HG03460 (cell line): ENCODE data around the gene TMEM255B.
"Not testable (repeated sequence)": the region's sequence is repeated elsewhere in the genome, so short reads cannot be mapped to it uniquely, and the experiment has no call there.

ENCODE experiments used
- ATAC-seq: cut with Tn5 transposase; IDR thresholded peaks from one replicate; pipeline ENCODE4 v1.9.1; 2021; ENCODE audit not compliant: unreplicated experiment

The TMEM255B gene

GRCh38 chr13:113785051-113786010 is 26.3 kb downstream of the TMEM255B start:
- no peak for ATAC-seq

- no peak for ATAC-seq
Measured at GRCh38 chr13:113786262-113786841, 27.3 kb downstream of the TMEM255B start.

- no peak for ATAC-seq
Measured at GRCh38 chr13:113787694-113788093, 28.7 kb downstream of the TMEM255B start.

- ATAC-seq, result no peak
Measured at GRCh38 chr13:113788413-113789135, 29.5 kb downstream of the TMEM255B start.

GRCh38 chr13:113789167-113789566 is 30.1 kb downstream of the TMEM255B start:
- ATAC-seq, result no peak

- ATAC-seq, result not testable (repeated sequence)
Measured at GRCh38 chr13:113789931-113790330, 30.9 kb downstream of the TMEM255B start.

- ATAC-seq, result no peak
Measured at GRCh38 chr13:113791226-113791625, 32.2 kb downstream of the TMEM255B start.

- ATAC-seq, result no peak
Measured at GRCh38 chr13:113791761-113792160, 32.7 kb downstream of the TMEM255B start.

GRCh38 chr13:113792236-113792770 is 33.3 kb downstream of the TMEM255B start:
- ATAC-seq, result no peak

- ATAC-seq, result no peak
Measured at GRCh38 chr13:113792886-113793717, 34.1 kb downstream of the TMEM255B start.

GRCh38 chr13:113793718-113794085 is 34.7 kb downstream of the TMEM255B start:
- ATAC-seq, result no peak

GRCh38 chr13:113794086-113794485 is 35.1 kb downstream of the TMEM255B start:
- no peak for ATAC-seq

- ATAC-seq, result no peak
Measured at GRCh38 chr13:113794764-113795173, 35.7 kb downstream of the TMEM255B start.

GRCh38 chr13:113795362-113795761 is 36.3 kb downstream of the TMEM255B start:
- not testable (repeated sequence) for ATAC-seq

- no peak for ATAC-seq
Measured at GRCh38 chr13:113796211-113796963, 37.4 kb downstream of the TMEM255B start.

GRCh38 chr13:113796964-113797676 is 38.1 kb downstream of the TMEM255B start:
- no peak for ATAC-seq

- ATAC-seq, result no peak
Measured at GRCh38 chr13:113798200-113798811, 39.3 kb downstream of the TMEM255B start.

GRCh38 chr13:113800576-113800926 is 41.5 kb downstream of the TMEM255B start:
- no peak for ATAC-seq
